ENCODE results near the gene CHMP5. TPM values are rescaled to one million over a fixed set of nuclear protein-coding genes. Genes with fewer than 3 reads are reported as not detected.

Gene CHMP5
- total RNA-seq, 1 donor: 81.6 TPM

GRCh38 chr9:33318781-33319180 is 53.9 kb downstream of the CHMP5 start:
- no peak for TF ChIP-seq CTCF (IDR thresholded peaks at IDR 0.05; ENCODE audit: insufficient read depth, low read depth, low read length)

GRCh38 chr9:33320230-33320567 is 55.4 kb downstream of the CHMP5 start:
- no peak for TF ChIP-seq CTCF (IDR thresholded peaks at IDR 0.05; ENCODE audit: insufficient read depth, low read depth, low read length)
- DNase-seq (ENCODE audit: low read depth): no peak
- H3K4me3 ChIP-seq (ENCODE audit: low read depth, low read length): no peak overlapping the region

More at GRCh38 chr9:33318781-33319180, 53.9 kb downstream of the CHMP5 start:
- DNase-seq (ENCODE audit: low read depth): no peak
- H3K4me3 ChIP-seq (ENCODE audit: low read depth, low read length): no peak overlapping the region

- DNase-seq (ENCODE audit: low read depth): peak; percentile 97
- no peak for TF ChIP-seq CTCF (IDR thresholded peaks at IDR 0.05; ENCODE audit: insufficient read depth, low read depth, low read length)
- H3K4me3 ChIP-seq (ENCODE audit: low read depth, low read length): no peak overlapping the region
Observed at GRCh38 chr9:33320568-33321261, 55.9 kb downstream of the CHMP5 start.

- H3K4me3 ChIP-seq (ENCODE audit: low read depth, low read length): no peak overlapping the region
- no peak for TF ChIP-seq CTCF (IDR thresholded peaks at IDR 0.05; ENCODE audit: insufficient read depth, low read depth, low read length)
- DNase-seq (ENCODE audit: low read depth): peak; percentile 95
Observed at GRCh38 chr9:33329117-33329563, 64.3 kb downstream of the CHMP5 start.

- no peak for TF ChIP-seq CTCF (IDR thresholded peaks at IDR 0.05; ENCODE audit: insufficient read depth, low read depth, low read length)
- DNase-seq (ENCODE audit: low read depth): peak; percentile 65
- no peak overlapping the region for H3K4me3 ChIP-seq (ENCODE audit: low read depth, low read length)
Observed at GRCh38 chr9:33329979-33330378, 65.1 kb downstream of the CHMP5 start.

GRCh38 chr9:33331377-33331891 is 66.6 kb downstream of the CHMP5 start:
- H3K4me3 ChIP-seq (ENCODE audit: low read depth, low read length): no peak overlapping the region
- peak; percentile 57 for DNase-seq (ENCODE audit: low read depth)
- no peak for TF ChIP-seq CTCF (IDR thresholded peaks at IDR 0.05; ENCODE audit: insufficient read depth, low read depth, low read length)

Other genes starting within 250 kb of the CHMP5 start
- gene DNAJA1, start 239.8 kb upstream of the CHMP5 start, total RNA-seq: 74.1 and 136 TPM in 2 replicates
- gene SMU1, start 188.4 kb upstream of the CHMP5 start, total RNA-seq: 29.3 and 42.7 TPM in 2 replicates
- gene B4GALT1, start 97.7 kb upstream of the CHMP5 start, total RNA-seq: 23.8 and 28.5 TPM in 2 replicates
- gene SPINK4, start 24.9 kb upstream of the CHMP5 start, total RNA-seq: not detected in 2 replicates
- 9.1 and 21.6 TPM in 2 replicates for gene BAG1, start 341 bp upstream of the CHMP5 start, total RNA-seq
- 24.2 and 26.7 TPM in 2 replicates for gene NFX1, start 25.5 kb downstream of the CHMP5 start, total RNA-seq
- gene AQP7, start 137.5 kb downstream of the CHMP5 start, total RNA-seq: not detected in 2 replicates
- 0.86 and 0.97 TPM in 2 replicates for gene AQP3, start 182.5 kb downstream of the CHMP5 start, total RNA-seq
- gene NOL6, start 208.9 kb downstream of the CHMP5 start, total RNA-seq: 30.9 and 32.4 TPM in 2 replicates